ENCODE results near the gene MSI2. TPM values are rescaled to one million over a fixed set of nuclear protein-coding genes. Genes with fewer than 3 reads are reported as not detected.

Gene MSI2
- total RNA-seq, 1 donor from 2014 or later: 22.8 TPM

- no peak for DNase-seq (ENCODE audit: low read depth, low spot score)
Measured at GRCh38 chr17:57454729-57455062, 198.4 kb downstream of the MSI2 start.

DNA sequence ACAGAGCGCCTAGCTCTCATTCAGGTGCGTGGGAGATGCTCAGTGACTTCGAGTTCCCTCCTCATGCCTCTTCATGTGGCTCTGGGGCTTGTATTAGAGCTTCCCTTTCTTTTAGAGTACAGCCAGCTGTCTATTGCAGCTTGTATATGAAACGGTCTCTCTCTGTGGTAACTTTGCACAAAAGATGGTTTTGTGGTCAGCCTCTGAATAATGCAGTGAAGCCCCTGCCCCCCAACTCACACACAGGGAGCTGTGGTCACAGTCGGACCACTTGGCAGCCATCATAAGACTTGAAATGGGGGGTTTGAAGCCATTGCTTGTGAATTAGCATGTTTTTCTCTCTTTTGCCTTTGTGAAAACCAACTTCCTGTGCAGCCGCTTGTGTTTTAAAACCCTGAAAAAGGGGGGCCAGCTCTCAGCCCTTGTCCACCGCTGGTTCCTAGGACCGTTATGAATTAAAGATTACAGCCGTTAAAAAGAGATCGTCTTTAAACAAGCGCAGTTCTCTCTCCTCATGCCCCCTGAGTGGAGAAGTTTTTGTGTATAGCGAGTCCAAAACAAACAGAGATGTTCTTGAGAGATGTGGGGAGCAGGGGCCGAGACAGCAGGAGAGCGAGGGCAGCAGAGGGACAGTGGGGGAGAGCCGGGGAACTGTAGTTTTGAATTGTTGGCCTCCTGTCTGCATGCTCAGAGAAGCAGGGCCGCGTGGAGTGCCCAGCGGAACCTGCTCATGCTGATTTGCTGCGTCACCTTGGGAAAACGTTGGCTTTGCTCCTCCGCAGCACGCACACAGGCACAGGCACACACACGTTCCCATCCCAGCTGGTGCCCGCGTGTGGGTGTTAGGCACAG is 199.0 kb downstream of the MSI2 start:
- DNase-seq (ENCODE audit: low read depth, low spot score): no peak

DNA sequence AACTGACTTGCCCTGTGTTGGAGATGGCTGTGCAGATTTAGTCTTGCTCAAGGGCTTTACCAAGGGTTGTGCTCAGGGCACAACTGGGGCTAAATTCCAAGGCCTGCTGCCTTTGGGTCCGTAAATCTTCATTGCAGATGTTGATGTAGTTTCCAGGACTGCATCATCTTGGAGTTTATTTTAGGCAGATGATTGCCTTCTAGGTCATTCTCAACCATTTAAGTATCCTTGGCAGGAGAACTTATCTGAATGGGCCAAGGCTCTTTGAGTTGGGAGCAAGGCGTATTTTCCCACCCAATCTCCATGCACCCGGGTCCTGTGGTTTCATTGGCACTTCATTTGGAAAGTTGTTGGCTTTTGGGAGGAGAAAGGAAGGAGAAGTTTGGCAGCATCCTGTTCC is 200.3 kb downstream of the MSI2 start:
- DNase-seq (ENCODE audit: low read depth, low spot score): no peak

DNA sequence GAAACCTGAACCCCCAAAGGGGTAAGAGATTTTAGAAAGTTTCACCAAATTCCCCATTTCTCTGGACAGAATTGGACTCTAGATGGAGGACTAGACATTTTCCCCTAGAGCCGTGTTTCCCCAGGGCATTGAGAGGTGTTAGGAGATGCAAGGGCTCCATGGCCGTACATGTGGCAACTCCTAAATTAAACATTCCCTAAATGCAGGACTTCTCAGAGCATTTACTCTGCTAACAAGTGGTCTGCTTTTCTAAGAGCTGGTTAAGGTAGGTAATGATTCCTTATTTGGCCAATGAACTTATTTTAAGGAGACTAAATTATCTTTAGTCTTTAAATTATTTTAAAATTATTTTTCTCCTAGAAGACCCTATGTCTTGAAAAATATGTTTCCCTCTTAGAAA is 200.9 kb downstream of the MSI2 start:
- DNase-seq (ENCODE audit: low read depth, low spot score): no peak

- DNase-seq (ENCODE audit: low read depth, low spot score): no peak
Measured at GRCh38 chr17:57458718-57459285, 202.5 kb downstream of the MSI2 start.

GRCh38 chr17:57459286-57459915 is 203.1 kb downstream of the MSI2 start:
- no peak for DNase-seq (ENCODE audit: low read depth, low spot score)

DNA sequence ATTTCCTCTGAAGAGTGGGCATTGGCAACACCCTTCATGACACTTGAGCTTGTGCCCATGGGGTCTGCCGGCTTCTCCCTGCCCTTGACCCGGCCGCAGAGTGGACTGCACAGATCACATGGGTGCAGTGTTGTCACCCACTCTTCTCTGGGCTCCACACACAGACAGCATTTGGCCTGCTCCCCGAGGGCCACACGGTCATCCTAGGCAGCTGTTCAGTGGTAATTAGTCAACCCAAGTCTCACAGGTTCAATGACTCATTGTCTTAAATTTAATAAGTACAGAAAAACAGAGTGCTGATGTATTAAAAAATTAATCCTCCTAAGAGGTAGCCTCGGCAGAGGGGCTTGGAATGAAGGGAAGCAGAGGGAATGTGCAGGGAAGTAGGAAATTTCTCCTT is 204.8 kb downstream of the MSI2 start:
- no peak for DNase-seq (ENCODE audit: low read depth, low spot score)

GRCh38 chr17:57462007-57462579 is 205.8 kb downstream of the MSI2 start:
- DNase-seq (ENCODE audit: low read depth, low spot score): no peak

- DNase-seq (ENCODE audit: low read depth, low spot score): no peak
Measured at GRCh38 chr17:57463103-57463885, 207.0 kb downstream of the MSI2 start.

DNA sequence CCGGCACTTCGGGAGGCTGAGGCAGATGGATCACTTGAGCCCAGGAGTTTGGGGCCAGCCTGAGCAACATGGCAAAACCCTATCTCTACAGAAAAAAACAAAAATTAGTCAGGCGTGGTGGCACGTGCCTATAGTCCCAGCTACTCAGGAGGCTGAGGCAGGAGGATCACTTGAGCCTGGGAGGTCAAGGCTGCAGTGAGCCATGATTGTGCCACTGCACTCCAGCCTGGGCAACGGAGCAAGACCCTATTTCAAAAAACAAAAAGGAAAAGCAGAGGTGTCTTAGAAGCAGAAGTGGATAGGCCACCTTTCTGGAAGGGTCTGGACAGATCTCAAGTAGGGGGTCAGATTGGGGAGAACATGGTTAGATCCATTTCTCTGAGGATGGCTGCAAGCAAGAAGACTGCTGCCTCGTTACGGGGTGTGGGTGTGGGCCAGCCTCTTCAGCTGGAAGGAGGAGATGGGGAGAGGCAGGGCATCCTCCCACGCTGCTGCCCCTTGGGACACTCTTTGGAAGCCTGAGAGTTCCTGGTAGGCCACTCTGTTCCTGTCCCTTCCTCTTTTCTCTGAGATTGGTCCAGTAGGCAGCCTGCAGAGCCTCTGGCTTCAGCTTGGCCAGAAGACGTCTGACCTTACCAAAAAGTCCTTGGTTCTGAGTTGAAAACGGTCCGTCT is 208.0 kb downstream of the MSI2 start:
- DNase-seq (ENCODE audit: low read depth, low spot score): no peak

- no peak for DNase-seq (ENCODE audit: low read depth, low spot score)
Measured at GRCh38 chr17:57465610-57466009, 209.3 kb downstream of the MSI2 start.

DNA sequence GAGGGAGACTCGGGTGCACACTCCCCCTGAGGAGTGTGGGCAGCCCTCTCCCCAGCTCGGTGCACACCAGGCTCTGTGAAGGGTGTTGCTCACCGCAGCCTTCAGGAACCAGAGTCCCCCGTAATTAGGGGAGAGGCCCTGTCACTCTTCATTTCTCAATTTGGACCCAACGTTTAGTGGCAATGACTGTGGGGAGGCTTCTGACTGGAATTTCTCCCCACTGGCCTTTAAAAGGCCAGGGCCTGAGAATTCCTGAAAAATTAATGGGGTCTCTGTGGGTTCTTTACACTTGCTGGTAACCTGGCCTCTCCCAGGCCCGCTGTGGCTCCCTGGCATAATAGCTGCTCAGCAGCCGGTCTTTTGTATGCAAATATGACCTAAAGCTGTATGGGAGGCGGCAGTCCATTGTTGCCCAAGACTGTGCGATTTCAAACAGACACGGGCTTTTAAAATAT is 209.7 kb downstream of the MSI2 start:
- DNase-seq (ENCODE audit: low read depth, low spot score): no peak

GRCh38 chr17:57466521-57466920 is 210.2 kb downstream of the MSI2 start:
- no peak for DNase-seq (ENCODE audit: low read depth, low spot score)

DNA sequence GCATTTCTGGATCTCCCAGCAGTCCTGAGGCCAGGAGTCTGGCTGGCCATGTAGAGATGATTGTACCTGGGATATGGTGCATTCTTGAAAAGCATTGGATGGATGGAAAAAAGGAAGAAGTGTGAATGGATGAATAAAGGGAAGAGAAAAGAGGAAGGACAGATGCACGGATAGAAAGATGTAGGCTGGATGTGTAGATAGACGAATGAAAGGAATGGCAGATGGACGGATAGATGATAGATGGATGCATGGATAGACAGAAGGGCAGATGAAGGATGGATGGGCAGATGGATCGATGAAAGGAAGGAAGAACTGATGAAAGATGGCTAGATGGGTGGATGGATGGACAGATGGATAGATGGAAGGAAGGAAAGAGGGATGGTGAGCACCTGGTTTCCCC is 210.9 kb downstream of the MSI2 start:
- no peak for DNase-seq (ENCODE audit: low read depth, low spot score)

GRCh38 chr17:57467801-57468200 is 211.5 kb downstream of the MSI2 start:
- no peak for DNase-seq (ENCODE audit: low read depth, low spot score)

GRCh38 chr17:57468932-57469775 is 212.8 kb downstream of the MSI2 start:
- DNase-seq (ENCODE audit: low read depth, low spot score): no peak

- DNase-seq (ENCODE audit: low read depth, low spot score): no peak
Measured at GRCh38 chr17:57470906-57471305, 214.6 kb downstream of the MSI2 start.

GRCh38 chr17:57471868-57472368 is 215.6 kb downstream of the MSI2 start:
- no peak for DNase-seq (ENCODE audit: low read depth, low spot score)

DNA sequence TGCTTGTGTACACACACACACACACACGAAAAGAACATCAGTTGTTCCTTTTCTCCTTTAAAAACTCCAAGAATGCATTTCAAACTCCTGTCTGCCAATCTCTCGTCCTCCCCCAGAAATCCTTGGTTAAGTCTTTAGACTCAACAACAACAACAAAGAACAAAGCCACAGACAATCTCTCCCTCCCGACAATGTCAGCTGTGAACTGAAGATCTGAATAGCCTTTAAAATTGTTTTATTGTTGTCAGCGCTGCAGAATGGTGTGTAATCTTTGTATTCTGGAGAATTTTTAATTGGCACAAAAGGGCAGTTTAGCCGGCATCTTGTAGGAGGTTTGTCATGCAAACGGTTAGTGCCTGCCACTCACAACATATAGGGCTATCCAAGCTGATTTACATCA is 219.5 kb downstream of the MSI2 start:
- no peak for DNase-seq (ENCODE audit: low read depth, low spot score)

All from pulmonary artery endothelial cell (primary cell).